NCI-H2196 (cell line): ENCODE measurements around the gene MAGI2.

Experiments used
- DNase-seq: peaks from one replicate; lab custom pipeline; 2025; ENCODE audit not compliant: unreplicated experiment; lab: John Stamatoyannopoulos, UW

The MAGI2 gene

GRCh38 chr7:78080811-78081210 is 1372.7 kb downstream of the MAGI2 start:
- DNase-seq = no peak

DNA sequence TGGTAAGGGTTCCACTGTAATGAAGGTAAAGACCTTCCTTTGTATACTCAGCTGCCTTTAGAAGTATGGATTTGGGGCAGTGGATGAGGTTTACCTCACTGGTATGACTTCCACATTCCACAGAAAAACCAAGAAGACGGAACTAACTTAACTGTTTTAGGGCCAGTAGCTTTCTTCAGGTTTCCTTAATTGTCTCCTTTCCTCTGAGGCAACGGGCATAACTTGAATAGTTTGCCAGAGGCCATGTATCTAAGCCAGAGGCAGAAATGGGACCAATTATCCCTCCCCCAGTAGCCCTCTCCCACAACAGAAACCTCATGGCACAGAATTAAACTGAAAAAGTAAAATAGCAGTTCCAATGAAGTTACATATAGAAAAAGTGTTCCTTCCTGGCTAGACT is 1373.2 kb downstream of the MAGI2 start:
- no peak for DNase-seq

GRCh38 chr7:78074713-78075112 is 1378.8 kb downstream of the MAGI2 start:
- DNase-seq = no peak

DNA sequence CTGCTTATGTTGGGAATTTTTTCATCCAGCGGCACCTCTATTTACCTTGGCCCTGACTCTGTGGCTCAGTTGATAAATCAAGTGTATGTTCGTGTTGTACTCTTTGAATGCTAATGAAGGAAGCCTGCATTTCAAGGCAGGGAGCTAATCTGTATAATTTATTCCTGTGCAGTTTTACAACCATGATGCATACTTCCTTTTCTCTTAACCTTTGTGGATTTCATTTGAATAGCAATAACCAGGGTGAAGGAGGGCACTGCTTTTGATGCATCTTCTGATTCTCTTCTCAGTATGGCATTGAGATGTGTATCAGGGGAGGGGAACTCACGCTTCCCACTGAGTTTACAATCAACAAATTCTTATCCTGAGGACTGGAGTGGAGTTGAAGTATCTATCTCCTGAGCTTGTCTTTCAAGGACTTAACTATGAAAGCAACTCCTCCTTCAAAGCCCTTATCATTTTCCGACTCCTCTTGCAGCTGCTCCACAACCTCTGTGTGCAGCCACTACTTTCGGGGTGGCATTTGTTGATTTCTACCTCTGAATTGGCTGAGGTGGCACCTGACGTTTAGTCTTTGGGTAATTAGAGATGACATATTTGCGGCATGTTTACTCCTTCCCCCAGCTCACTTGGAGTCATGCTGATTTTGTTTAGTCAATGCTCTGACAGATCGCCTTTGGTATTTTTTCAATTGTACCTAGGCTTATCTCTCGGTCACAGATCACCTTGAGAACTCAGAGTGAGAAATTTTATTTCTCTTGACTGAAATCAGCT is 1379.7 kb downstream of the MAGI2 start:
- DNase-seq = no peak

DNA sequence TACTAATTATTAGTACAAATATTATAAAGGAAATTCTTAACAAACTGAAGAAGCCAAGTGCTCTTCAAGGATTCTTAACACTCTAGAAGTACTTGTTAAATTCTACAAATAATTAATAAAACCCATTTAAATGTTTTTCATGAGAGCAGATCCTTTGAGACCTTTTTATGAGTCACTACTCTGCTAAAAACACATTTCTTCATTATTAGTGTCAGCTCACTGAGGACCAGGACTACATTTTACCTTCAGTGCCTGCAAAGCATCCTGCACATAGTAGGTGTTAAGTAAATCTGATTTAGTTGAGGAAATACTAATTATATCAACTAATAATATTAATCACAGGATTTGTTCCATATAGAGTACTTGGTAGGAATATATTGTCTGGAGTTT is 1381.3 kb downstream of the MAGI2 start:
- DNase-seq = no peak

DNA sequence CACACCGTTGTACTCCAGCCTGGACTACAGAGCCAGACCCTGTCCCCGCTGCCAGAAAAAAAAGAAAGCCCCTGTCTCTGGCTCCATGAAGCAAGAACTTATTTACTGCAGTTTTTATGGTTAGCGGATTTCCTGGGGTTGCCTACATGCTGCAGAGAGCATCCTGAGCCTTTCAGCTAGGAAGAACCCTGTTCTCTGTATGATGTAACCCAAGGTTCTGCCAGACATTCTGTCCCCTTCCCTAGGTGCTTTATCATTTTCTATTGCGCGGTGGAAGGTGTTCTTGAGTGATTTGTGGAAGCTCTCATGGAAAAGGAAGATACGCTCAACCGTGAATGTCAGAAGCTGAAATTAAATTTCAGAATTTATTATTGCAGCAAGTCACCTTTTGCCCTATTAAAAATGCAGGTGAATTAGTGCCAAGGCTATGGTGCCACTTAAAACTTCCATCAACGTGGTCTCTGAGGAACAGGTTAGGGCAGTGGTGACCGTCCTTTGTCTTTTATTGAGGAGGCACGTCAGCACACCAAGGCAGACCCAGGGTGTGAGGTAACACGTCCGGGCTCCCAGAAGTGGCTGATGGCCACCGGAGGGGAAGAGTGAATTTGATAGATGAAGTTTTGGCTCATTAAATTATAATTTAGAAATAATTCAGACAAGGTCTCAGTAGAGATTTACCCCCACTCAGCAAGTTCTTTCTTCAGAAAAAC is 1381.8 kb downstream of the MAGI2 start:
- no peak for DNase-seq

GRCh38 chr7:78066599-78066998 is 1386.9 kb downstream of the MAGI2 start:
- DNase-seq = no peak

GRCh38 chr7:78063758-78064157 is 1389.7 kb downstream of the MAGI2 start:
- DNase-seq = no peak

DNA sequence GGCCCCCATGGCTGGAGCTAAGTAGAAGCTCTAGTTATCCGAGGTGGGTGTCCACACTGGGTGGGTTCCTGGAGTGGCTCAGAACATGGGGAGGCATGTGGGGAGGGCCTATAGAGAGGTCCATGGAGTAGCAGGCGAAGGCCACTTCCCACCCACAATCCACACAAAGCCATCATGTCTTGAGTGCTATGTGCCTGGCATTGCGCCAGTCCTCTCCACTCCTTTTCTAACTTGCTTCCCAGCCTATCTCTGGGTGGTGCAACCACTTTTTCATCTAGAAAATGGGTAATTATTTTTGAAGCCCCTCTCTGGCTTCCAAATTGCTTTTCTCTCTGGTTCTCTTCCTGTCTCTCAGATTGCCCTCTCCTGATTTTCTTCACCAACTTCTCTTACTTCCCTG is 1391.3 kb downstream of the MAGI2 start:
- no peak for DNase-seq

GRCh38 chr7:78057571-78057970 is 1395.9 kb downstream of the MAGI2 start:
- DNase-seq = no peak

DNA sequence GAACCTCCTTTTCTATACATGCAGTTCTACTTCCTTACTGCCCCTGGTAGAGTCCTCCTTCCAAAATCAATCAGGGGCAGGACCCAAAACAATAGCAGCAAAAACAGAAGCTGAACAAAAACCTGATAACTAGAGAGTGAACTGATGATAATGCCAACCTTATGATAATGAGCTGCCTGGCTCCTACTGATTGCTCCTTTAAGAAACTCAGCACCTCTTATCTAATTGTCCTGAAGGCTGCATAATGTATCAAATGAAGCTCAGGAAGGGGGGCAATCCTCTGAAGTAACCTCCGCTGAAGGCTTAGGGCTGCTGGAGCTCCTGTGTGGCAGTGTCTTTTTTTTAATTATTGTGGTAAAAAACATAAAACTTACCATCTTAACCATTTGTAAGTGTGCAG is 1397.9 kb downstream of the MAGI2 start:
- DNase-seq = no peak

DNA sequence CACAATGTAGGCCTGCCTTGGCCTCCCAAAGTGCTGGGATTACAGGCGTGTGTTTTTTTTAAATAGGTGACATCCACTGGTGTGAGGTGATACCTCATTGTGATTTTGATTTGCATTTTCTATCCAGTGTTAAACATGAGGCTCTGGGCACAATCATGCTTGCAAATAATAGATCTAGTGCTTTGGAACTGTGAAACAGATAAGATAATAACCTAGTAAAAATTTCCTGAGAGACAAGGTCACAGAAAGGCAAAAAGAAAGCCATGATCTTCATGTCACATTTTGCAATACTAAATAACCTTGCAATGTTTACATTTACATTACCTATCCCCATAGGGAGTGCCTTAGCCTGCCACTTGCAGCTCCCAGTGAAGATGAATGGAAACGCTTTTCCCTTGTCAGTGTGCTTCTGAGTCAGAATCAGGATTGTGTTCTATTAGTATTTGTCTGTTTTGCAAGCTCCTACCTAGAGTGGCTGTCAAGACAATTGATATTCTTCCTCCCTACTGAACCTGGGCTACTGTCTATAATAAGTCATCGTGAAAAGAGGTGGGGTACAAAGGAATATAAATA is 1398.4 kb downstream of the MAGI2 start:
- DNase-seq = no peak

DNA sequence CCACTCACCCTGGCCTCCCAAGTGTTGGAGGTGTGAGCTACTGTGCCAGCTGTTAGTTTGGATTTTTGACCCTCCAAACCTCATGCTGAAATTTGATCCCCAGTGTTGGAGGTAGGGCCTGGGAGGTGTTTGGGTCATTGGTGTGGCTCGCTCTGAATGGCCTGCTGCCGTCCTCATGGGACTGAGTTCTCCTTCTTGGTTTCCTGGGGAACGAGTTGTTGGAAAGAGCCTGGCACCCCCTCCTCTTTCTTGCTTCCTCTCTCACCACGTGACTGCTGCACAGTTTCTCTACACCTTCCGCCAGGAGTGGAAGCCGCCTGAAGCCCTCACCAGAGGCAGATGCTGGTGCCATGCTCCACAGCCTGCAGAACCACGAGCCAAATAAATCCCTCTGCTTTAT is 1401.4 kb downstream of the MAGI2 start:
- DNase-seq = no peak

GRCh38 chr7:78047800-78048199 is 1405.7 kb downstream of the MAGI2 start:
- no peak for DNase-seq

DNA sequence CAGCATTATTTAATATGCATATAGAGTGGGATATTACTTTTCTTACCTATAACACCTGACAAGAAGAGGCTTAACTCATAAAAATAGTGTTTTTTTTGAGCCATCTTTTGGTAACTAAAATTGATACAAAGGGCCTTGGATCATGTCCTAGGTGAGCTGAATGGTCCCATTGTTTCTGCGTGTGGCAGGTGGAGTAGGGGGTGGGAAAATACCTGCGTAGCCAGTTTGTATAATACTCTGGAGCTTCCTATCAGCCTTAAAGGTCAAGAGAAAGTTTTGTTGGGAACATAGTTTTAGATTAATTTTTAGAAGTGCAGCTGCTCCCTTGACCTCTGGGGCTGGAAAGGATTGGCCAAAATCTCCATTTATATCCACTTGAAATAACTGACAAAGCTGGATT is 1410.3 kb downstream of the MAGI2 start:
- no peak for DNase-seq

GRCh38 chr7:78041423-78041822 is 1412.0 kb downstream of the MAGI2 start:
- DNase-seq = no peak

- DNase-seq = no peak
Measured at GRCh38 chr7:78039790-78040776, 1413.4 kb downstream of the MAGI2 start.

GRCh38 chr7:78038465-78039080 is 1414.9 kb downstream of the MAGI2 start:
- no peak for DNase-seq

DNA sequence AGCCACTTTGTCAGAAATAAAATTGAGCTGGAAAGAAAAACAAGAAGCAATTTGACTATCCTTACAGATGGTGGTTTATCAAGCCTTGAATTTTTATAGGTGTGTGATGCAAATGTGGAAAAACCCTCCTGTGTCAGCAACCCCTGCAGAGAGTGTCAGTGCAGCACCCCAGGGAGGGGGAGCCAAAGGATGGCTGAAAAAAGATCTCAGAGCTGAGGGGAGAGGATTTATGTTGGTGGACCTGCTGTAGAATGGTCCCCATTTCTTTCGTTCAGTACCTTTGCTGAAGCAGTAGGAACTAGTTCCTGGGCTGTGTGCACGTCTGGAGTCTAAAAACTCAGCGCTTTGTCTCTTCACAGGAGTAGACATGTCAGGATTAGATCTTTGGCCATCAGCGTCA is 1415.9 kb downstream of the MAGI2 start:
- DNase-seq = no peak

GRCh38 chr7:78033410-78033809 is 1420.1 kb downstream of the MAGI2 start:
- DNase-seq = no peak

DNA sequence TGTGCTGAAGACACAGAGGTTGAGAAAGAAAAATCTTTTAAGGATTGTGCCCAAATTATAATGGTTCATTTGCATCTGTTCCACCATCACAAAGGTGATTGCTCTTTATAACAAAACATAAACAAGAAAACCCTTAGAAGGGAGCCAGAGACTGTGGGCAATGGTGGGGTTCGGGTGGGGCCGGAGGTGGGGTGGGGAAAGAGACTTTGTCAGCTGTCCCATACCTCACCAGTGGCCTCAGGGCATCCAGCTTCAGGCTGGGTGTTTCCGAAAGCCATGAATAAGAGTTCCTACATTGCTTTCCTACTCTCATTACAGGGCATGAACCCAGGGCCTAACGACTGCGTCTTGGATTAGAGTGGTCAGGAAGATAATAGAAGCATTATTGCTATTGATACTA is 1427.0 kb downstream of the MAGI2 start:
- DNase-seq = no peak
